K562 (cell line): ENCODE data around the gene PRSS21. TPM values are rescaled to one million over a fixed set of nuclear protein-coding genes. Genes with fewer than 3 reads are reported as not detected.
A peak's percentile ranks its signal among the peaks of the same experiment; 100 is the strongest.

Experiments used
- CREBBP ChIP-seq: IDR thresholded peaks from one replicate; pipeline ENCODE4 v1.6.1; 2012; ENCODE audit warnings: low read depth, mild to moderate bottlenecking, control low read depth, inconsistent platforms, low read length
- ELF1 ChIP-seq: fragments of 200-800 bp; sonication (Bioruptor generic); IDR thresholded peaks from 2 replicates; pipeline ENCODE4 v1.6.1; 2016; ENCODE audit warnings: missing genetic modification characterization, missing compliant biosample characterization
- FIP1L1 ChIP-seq: fragments of 200-400 bp; formaldehyde crosslinking; IDR thresholded peaks from 2 replicates; pipeline ENCODE4 v1.6.1; 2018; ENCODE audit warnings: mild to moderate bottlenecking, low read depth, low read length; ENCODE audit not compliant: poor library complexity, severe bottlenecking
- HDGF ChIP-seq: fragments of 450-650 bp; IDR thresholded peaks from 2 replicates; pipeline ENCODE4 v1.6.1; 2016
- JUNB ChIP-seq: fragments of 450-650 bp; formaldehyde crosslinking; conservative IDR thresholded peaks from 2 replicates; pipeline ENCODE4 v1.4.0; 2020; ENCODE audit warnings: mild to moderate bottlenecking
- MAFF ChIP-seq: IDR thresholded peaks from 2 replicates; pipeline ENCODE4 v1.6.1; 2012; ENCODE audit warnings: low read length, improper control_type of control experiment
- TAF1 ChIP-seq: IDR thresholded peaks from 2 replicates; pipeline ENCODE4 v1.6.1; 2011; ENCODE audit warnings: mild to moderate bottlenecking, low read length, moderate library complexity; ENCODE audit not compliant: insufficient read depth, control insufficient read depth, severe bottlenecking; ENCODE audit errors: extremely low read depth
- YY1 ChIP-seq, 3 experiments: IDR thresholded peaks; 2 replicates each; pipeline ENCODE4 v1.6.1; 2011; ENCODE audit warnings: low read length in 2 of 3, mild to moderate bottlenecking in 2 of 3, moderate library complexity in 2 of 3, borderline replicate concordance in 1 of 3, control low read depth in 1 of 3, low read depth in 1 of 3; ENCODE audit not compliant: insufficient read depth in 3 of 3, insufficient replicate concordance in 2 of 3, control insufficient read depth in 1 of 3, insufficient read length in 1 of 3; ENCODE audit errors: extremely low read depth in 1 of 3
- ZNF134 ChIP-seq: fragments of 250-450 bp; sonication (Bioruptor Pico); conservative IDR thresholded peaks from 2 replicates; pipeline ENCODE4 v1.4.0; 2020
- ZNF232 ChIP-seq: sonication (generic); formaldehyde crosslinking; IDR thresholded peaks from 2 replicates; pipeline ENCODE4 v1.8.0; 2022; ENCODE audit warnings: mild to moderate bottlenecking, missing genetic modification reagents
- polyA plus RNA-seq, 8 experiments: library from polyadenylated mRNA; depleted of rRNA in 4 of 8; stranded (reverse) in 5 of 8; unstranded in 3 of 8; fragments of >200 nt; fragmentation: Nextera tagmentation in 2 of 8; fragmentation: Illumina TruSeq in 1 of 8; extraction: Ambion mirVana in 2 of 8; extraction: Trizol in 1 of 8; gene quantifications; 2 replicates each; pipeline versions ENCODE4 v1.2.1 to v1.2.3, GENCODE V29; 2011 to 2014; ENCODE audit warnings: inconsistent platforms in 1 of 8, missing spikeins in 1 of 8
- total RNA-seq, 7 experiments: library from RNA; depleted of rRNA in 6 of 7; stranded (reverse); fragments of >200 nt in 6 of 7; fragmentation: Illumina TruSeq in 2 of 7; extraction: Trizol in 2 of 7; gene quantifications; 2 replicates each; pipeline versions ENCODE4 v1.2.1 to v1.2.3, GENCODE V29; 2011 to 2021; ENCODE audit warnings: low replicate concordance in 1 of 7
- TF ChIP-seq, protein P1 (sequence below): IDR thresholded peaks from 2 replicates; pipeline ENCODE4 v1.6.1; 2011; ENCODE audit warnings: borderline replicate concordance, low read depth, mild to moderate bottlenecking, moderate library complexity, low read length; ENCODE audit not compliant: insufficient read depth, poor library complexity, severe bottlenecking
- TF ChIP-seq, protein P2 (sequence below), 2 experiments: fragments of 250-450 bp in 1 of 2; fragments of 450-650 bp in 1 of 2; sonication (Bioruptor Pico) in 1 of 2; IDR thresholded peaks; 2 replicates each; pipeline versions ENCODE4 v1.6.1 to v1.8.0; 2016 to 2021; ENCODE audit warnings: mild to moderate bottlenecking in 2 of 2, moderate library complexity in 2 of 2, missing compliant biosample characterization in 1 of 2, missing genetic modification characterization in 1 of 2
- TF ChIP-seq, protein P3 (sequence below): fragments of 250-450 bp; sonication (Bioruptor Pico); IDR thresholded peaks from 2 replicates; pipeline ENCODE4 v1.5.0; 2020; ENCODE audit warnings: mild to moderate bottlenecking, borderline replicate concordance
- TF ChIP-seq, protein P4 (sequence below): fragments of 450-650 bp; conservative IDR thresholded peaks from 2 replicates; pipeline ENCODE4 v1.6.1; 2016; ENCODE audit warnings: missing genetic modification characterization, low read depth, mild to moderate bottlenecking, control low read depth, missing compliant biosample characterization

The PRSS21 gene
- total and polyA plus RNA-seq, 9 of the 15 experiments (the other 6 are each of a cell fraction or from before 2014, with no cell fraction given) = 12.1 to 121 (median 61.3) TPM

DNA sequence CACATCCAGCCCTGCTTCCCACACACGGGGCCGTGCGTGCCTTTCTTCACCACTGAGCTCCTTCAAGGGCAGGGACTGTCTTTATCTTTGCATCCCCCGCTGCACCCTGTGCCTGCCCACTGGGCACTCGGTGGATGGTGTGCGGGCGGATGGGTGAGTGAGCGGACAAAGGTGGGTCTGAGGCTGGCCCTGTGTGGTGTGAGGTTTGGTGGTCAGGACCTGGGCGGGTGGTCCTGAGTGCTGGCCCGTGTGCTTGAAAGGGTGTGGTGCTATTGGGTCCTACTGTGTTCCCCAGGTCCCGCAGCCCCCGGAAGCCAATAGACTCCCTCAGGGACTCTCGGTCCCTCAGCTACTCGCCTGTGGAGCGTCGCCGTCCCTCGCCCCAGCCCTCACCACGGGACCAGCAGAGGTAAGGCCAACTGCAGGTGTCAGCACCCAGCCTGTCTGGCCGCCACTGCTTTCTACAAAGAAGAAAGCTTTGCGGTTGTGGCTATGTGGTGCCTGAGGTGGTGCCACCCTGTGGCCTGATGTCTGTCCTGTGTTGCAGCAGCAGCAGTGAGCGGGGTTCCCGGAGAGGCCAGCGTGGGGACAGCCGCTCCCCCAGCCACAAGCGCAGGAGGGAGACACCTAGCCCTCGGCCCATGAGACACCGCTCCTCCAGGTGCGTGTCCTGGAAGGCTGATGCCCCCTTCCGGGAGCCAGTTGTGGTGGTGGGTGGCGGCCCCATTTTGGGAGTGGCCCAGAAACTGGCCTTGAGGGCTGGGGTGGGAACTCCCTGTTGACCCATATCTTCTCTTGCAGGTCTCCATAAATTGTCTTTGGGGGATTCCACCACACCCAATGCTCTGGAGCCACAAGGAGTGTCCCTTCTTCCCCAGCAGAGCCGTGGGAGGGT lies 46.7 kb upstream of the PRSS21 start (continued):
- TF ChIP-seq, protein P1, sequence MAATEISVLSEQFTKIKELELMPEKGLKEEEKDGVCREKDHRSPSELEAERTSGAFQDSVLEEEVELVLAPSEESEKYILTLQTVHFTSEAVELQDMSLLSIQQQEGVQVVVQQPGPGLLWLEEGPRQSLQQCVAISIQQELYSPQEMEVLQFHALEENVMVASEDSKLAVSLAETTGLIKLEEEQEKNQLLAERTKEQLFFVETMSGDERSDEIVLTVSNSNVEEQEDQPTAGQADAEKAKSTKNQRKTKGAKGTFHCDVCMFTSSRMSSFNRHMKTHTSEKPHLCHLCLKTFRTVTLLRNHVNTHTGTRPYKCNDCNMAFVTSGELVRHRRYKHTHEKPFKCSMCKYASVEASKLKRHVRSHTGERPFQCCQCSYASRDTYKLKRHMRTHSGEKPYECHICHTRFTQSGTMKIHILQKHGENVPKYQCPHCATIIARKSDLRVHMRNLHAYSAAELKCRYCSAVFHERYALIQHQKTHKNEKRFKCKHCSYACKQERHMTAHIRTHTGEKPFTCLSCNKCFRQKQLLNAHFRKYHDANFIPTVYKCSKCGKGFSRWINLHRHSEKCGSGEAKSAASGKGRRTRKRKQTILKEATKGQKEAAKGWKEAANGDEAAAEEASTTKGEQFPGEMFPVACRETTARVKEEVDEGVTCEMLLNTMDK = peak; percentile 43
- TF ChIP-seq YY1 (IDR thresholded peaks at IDR 0.05; ENCODE audit: borderline replicate concordance in 1 of 3, control insufficient read depth in 1 of 3, extremely low read depth in 1 of 3, insufficient read depth in 3 of 3, insufficient read length in 1 of 3, insufficient replicate concordance in 2 of 3, low read depth in 1 of 3, low read length in 2 of 3) (peak in 2 of 3 experiments; percentile 31 to 33), FIP1L1 (peak; percentile 68), CREBBP (no peak), ZNF232 (CRISPR knock-in tag) (no peak), ZNF134 (CRISPR knock-in tag) (no peak), MAFF (no peak), TAF1 (no peak), ELF1 (no peak), JUNB (CRISPR knock-in tag) (no peak), HDGF (no peak)
- TF ChIP-seq, protein P2, sequence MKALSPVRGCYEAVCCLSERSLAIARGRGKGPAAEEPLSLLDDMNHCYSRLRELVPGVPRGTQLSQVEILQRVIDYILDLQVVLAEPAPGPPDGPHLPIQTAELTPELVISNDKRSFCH (CRISPR knock-in tag; IDR thresholded peaks at IDR 0.05) = no peak
- TF ChIP-seq, protein P2 (tag; IDR thresholded peaks at IDR 0.05) = no peak
- TF ChIP-seq, protein P3, sequence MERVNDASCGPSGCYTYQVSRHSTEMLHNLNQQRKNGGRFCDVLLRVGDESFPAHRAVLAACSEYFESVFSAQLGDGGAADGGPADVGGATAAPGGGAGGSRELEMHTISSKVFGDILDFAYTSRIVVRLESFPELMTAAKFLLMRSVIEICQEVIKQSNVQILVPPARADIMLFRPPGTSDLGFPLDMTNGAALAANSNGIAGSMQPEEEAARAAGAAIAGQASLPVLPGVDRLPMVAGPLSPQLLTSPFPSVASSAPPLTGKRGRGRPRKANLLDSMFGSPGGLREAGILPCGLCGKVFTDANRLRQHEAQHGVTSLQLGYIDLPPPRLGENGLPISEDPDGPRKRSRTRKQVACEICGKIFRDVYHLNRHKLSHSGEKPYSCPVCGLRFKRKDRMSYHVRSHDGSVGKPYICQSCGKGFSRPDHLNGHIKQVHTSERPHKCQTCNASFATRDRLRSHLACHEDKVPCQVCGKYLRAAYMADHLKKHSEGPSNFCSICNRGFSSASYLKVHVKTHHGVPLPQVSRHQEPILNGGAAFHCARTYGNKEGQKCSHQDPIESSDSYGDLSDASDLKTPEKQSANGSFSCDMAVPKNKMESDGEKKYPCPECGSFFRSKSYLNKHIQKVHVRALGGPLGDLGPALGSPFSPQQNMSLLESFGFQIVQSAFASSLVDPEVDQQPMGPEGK (CRISPR knock-in tag) = no peak
- TF ChIP-seq, protein P4, sequence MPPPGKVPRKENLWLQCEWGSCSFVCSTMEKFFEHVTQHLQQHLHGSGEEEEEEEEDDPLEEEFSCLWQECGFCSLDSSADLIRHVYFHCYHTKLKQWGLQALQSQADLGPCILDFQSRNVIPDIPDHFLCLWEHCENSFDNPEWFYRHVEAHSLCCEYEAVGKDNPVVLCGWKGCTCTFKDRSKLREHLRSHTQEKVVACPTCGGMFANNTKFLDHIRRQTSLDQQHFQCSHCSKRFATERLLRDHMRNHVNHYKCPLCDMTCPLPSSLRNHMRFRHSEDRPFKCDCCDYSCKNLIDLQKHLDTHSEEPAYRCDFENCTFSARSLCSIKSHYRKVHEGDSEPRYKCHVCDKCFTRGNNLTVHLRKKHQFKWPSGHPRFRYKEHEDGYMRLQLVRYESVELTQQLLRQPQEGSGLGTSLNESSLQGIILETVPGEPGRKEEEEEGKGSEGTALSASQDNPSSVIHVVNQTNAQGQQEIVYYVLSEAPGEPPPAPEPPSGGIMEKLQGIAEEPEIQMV (tag) = no peak
